Ovary (tissue), 9 donors: ENCODE measurements around the gene CHCHD3. TPM values are rescaled to one million over a fixed set of nuclear protein-coding genes. Genes with fewer than 3 reads are reported as not detected.

Experiments
- DNase-seq, 5 donors: peaks; one replicate each; pipeline ENCODE4 v3.0.0-alpha.2; 2019 to 2020
- H3K27ac ChIP-seq, 2 donors: fragments of 200-600 bp; one replicate each; pipeline versions ENCODE4 v1.5.1 to v1.8.0; 2019 to 2022
- H3K27me3 ChIP-seq: fragments of 200-600 bp; one replicate; pipeline ENCODE4 v1.8.0; 2022
- H3K36me3 ChIP-seq: fragments of 200-600 bp; sonication (generic); one replicate; pipeline ENCODE4 v1.5.1; 2019
- H3K4me1 ChIP-seq: one replicate; pipeline ENCODE4 v1.8.1; 2013; ENCODE audit warnings: mild to moderate bottlenecking, moderate library complexity; ENCODE audit not compliant: insufficient read depth
- H3K4me3 ChIP-seq: fragments of 200-600 bp; sonication (generic); one replicate; pipeline ENCODE4 v1.5.1; 2017
- H3K9me3 ChIP-seq, 2 donors: fragments of 200-600 bp in 1 of 2; sonication (generic) in 1 of 2; one replicate each; pipeline versions ENCODE4 v1.5.1 to v1.8.1; 2013 to 2019; ENCODE audit warnings: mild to moderate bottlenecking in 1 of 2, moderate library complexity in 1 of 2
- CTCF ChIP-seq, 3 donors: fragments of 450-650 bp in 2 of 3; fragments of 200-600 bp in 1 of 3; IDR thresholded peaks; one replicate each; pipeline versions ENCODE4 v1.5.1 to v1.8.0; 2016 to 2022; ENCODE audit warnings: antibody characterized with exemption in 3 of 3, mild to moderate bottlenecking in 1 of 3
- EP300 ChIP-seq: sonication (generic); formaldehyde crosslinking; IDR thresholded peaks from one replicate; pipeline ENCODE4 v1.6.1; 2017; ENCODE audit warnings: antibody characterized with exemption
- POLR2A ChIP-seq: fragments of 450-650 bp; IDR thresholded peaks from one replicate; pipeline ENCODE4 v1.6.1; 2017; ENCODE audit warnings: antibody characterized with exemption, mild to moderate bottlenecking, moderate library complexity
- WGBS, 3 donors: extraction: QIAGEN DNeasy Blood & Tissue Kit in 1 of 3; methylation state at CpG; one replicate each; pipeline versions ENCODE4 v1.1.5 to v1.1.7; 2013 to 2017; 5-methylcytosine and 5-hydroxymethylcytosine counted together
- intact Hi-C, 4 donors: fragments of 100-400 bp; cut with DNase I; formaldehyde crosslinking; loops; one replicate each; pipeline versions ENCODE4 v1.11.0 to v1.15.1; 2022 to 2023
- polyA plus RNA-seq, 2 donors: library from polyadenylated mRNA; stranded (reverse); fragments of 200-250 nt in 1 of 2; fragments of 350-450 nt in 1 of 2; fragmentation: Illumina TruSeq in 1 of 2; extraction: RNeasy Lipid Tissue Mini Kit (QIAGEN cat#74804) in 1 of 2; gene quantifications; one replicate each; pipeline ENCODE4 v1.2.3, GENCODE V29; 2013 to 2014
- total RNA-seq, 7 donors: library from RNA; depleted of rRNA in 2 of 7; stranded (reverse); fragments of >200 nt in 2 of 7; fragmentation: NEBNext Ultra II Directional in 3 of 7; extraction: Animal tissue kit (Norgen Biotek cat#: 25700) in 3 of 7; gene quantifications; one replicate each; pipeline versions ENCODE4 v1.1.0 to v1.2.4, GENCODE V29; 2016 to 2023
- donor health status: DM: no; HTN: no; CAD: no; lungs with moderate emphysema.
- donor health status: DM: no; HTN: no; CAD: no.
- donor health status: Bipolar disorder and iron deficiency.
- donor health status: DM: yes; HTN: yes; CAD: no.
- donor health status: DM: no; HTN: no; CAD: no.
- donor health status: DM: yes; HTN: yes; CAD: no.

CHCHD3 gene
- total and polyA plus RNA-seq, 9 donors, result 31.4 to 59.1 (median 36.7) TPM

GRCh38 chr7:133121175-133121844, 39.4 kb upstream of the CHCHD3 start:
- Histone ChIP-seq H3K9me3 (no peaks in the 10 kb centered on the region), H3K27me3 (no peaks in the 10 kb centered on the region), H3K36me3 (no peaks in the 10 kb centered on the region), H3K4me1 (no peaks in the 10 kb centered on the region), H3K27ac (no peak overlapping the region), H3K4me3 (no peak overlapping the region)
- no peak for DNase-seq
- intact Hi-C loops, result no loop called here
- WGBS, 3 donors, result 67 to 74% (median 68%) methylated on average over 7 of the region's 7 CpGs
- no peak for TF ChIP-seq EP300
- TF ChIP-seq POLR2A, result no peak
- no peak for TF ChIP-seq CTCF (IDR thresholded peaks at IDR 0.05)

- Histone ChIP-seq H3K27me3 (no peaks in the 10 kb centered on the region), H3K9me3 (no peaks in the 10 kb centered on the region), H3K27ac (no peak overlapping the region), H3K4me3 (no peak overlapping the region), H3K4me1 (no peaks in the 10 kb centered on the region), H3K36me3 (no peaks in the 10 kb centered on the region)
- DNase-seq, result no peak
- intact Hi-C loops, result no loop called here
- no peak for TF ChIP-seq POLR2A
- no peak for TF ChIP-seq CTCF (IDR thresholded peaks at IDR 0.05)
- no peak for TF ChIP-seq EP300
Observed at GRCh38 chr7:133119067-133119466, 37.2 kb upstream of the CHCHD3 start.

GRCh38 chr7:133118261-133118660, 36.4 kb upstream of the CHCHD3 start:
- Histone ChIP-seq H3K36me3 (no peaks in the 10 kb centered on the region), H3K27ac (no peak overlapping the region), H3K4me3 (no peak overlapping the region), H3K4me1 (no peaks in the 10 kb centered on the region), H3K9me3 (no peaks in the 10 kb centered on the region), H3K27me3 (no peaks in the 10 kb centered on the region)
- 21 to 26% (median 24%) methylated on average over 5 of the region's 5 CpGs for WGBS, 3 donors
- DNase-seq, result no peak
- no peak for TF ChIP-seq POLR2A
- TF ChIP-seq EP300, result no peak
- TF ChIP-seq CTCF (IDR thresholded peaks at IDR 0.05), result no peak
- intact Hi-C loops, result no loop called here

- intact Hi-C loops, result no loop called here
Observed at GRCh38 chr7:133117452-133117851, 35.6 kb upstream of the CHCHD3 start.

More at GRCh38 chr7:133117452-133117851, 35.6 kb upstream of the CHCHD3 start:
- no peak overlapping the region for H3K4me3 ChIP-seq
- no peak overlapping the region for H3K27ac ChIP-seq
- no peaks in the 10 kb centered on the region for H3K9me3 ChIP-seq
- no peak for TF ChIP-seq EP300
- TF ChIP-seq CTCF (IDR thresholded peaks at IDR 0.05), result no peak
- no peak for TF ChIP-seq POLR2A
- no peaks in the 10 kb centered on the region for H3K36me3 ChIP-seq
- H3K4me1 ChIP-seq, result no peaks in the 10 kb centered on the region
- H3K27me3 ChIP-seq, result no peaks in the 10 kb centered on the region
- WGBS, 3 donors, result 86 to 89% (median 88%) methylated on average over 5 of the region's 5 CpGs
- DNase-seq, result no peak
